ENCODE results near the gene ASPSCR1. TPM values are rescaled to one million over a fixed set of nuclear protein-coding genes. Genes with fewer than 3 reads are reported as not detected.

The ASPSCR1 gene
- total and polyA plus RNA-seq, 2 of the 8 experiments (the other 6 are each of a cell fraction or from before 2014, with no cell fraction given) = 33.3 to 43.7 TPM

DNA sequence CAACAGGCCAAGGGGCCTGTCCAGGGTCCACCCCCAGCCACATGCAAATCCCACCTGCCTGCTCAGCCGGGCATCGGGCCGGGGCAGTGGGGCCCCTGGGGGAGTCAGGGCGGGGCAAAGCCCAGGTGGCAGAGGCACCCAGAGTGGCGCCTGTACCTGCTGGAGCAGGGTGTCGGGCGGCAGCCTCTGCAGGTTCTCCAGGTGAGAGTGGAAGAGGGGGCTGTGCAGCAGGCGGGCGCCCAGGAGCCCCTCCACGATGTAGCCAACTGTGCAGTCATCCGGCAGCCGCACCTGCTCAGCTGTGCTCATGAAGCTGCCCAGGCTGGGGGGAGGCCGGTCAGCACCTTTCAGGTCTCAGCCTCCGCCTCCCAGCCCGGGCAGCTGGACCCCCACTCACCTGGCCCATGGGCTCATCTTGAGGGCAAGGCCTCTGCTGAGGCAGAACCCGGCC is 72.1 kb downstream of the ASPSCR1 start:
- no peak for FAIRE-seq
- Histone ChIP-seq H2BK15ac (ENCODE audit: low read length) (no peak overlapping the region), H4K91ac (replicated peaks; ENCODE audit: insufficient read length, low read length) (no peak overlapping the region), H3K79me2 (ENCODE audit: control insufficient read depth in 1 of 2, insufficient read depth in 2 of 2, low read length in 2 of 2) (peaks cover 0 to 12% of the 10 kb centered on the region in 2 experiments; a peak in 1 of 4 replicates), H2AK5ac (ENCODE audit: low read depth, low read length) (no peak overlapping the region), H3K27ac (ENCODE audit: low read depth, low read length) (no peak overlapping the region), H3K36me3 (ENCODE audit: control insufficient read depth in 2 of 4, insufficient read depth in 4 of 4, low read length in 3 of 4) (peaks cover 0 to 14% (median 4%) of the 10 kb centered on the region in 4 experiments; a peak in 4 of 8 replicates), H3K18ac (ENCODE audit: extremely low read depth, low read length) (no peak overlapping the region), H4K8ac (ENCODE audit: extremely low read depth, insufficient read depth, low read length) (no peak overlapping the region), H3K4me1 (replicated peaks in 1 of 4; ENCODE audit: control insufficient read depth in 3 of 4, insufficient read depth in 4 of 4, low read length in 3 of 4) (peaks cover 0 to 11% (median 6%) of the 10 kb centered on the region in 4 experiments; a peak in 5 of 7 replicates), H2BK20ac (ENCODE audit: low read length) (no peak overlapping the region), H3K9me3 (ENCODE audit: insufficient read depth in 2 of 2, low read depth in 1 of 2, low read length in 1 of 2) (no peaks in the 10 kb centered on the region), H3K9ac (replicated peaks in 1 of 4; ENCODE audit: extremely low read depth in 1 of 4, low read depth in 3 of 4, low read length in 3 of 4) (no peak overlapping the region), H4K20me1 (replicated peaks in 1 of 2; ENCODE audit: control insufficient read depth in 1 of 2, insufficient read depth in 2 of 2, low read length in 2 of 2) (peaks cover 4 to 7% of the 10 kb centered on the region in 2 experiments), H2BK120ac (replicated peaks; ENCODE audit: low read depth, low read length) (no peak overlapping the region), H3K56ac (replicated peaks; ENCODE audit: insufficient read length, low read depth, low read length) (no peak overlapping the region), H2AFZ (ENCODE audit: low read length) (no peak overlapping the region), H3K23ac (ENCODE audit: insufficient read length) (no peak overlapping the region), H3K23me2 (ENCODE audit: low read depth, low read length) (peaks cover 6% of the 10 kb centered on the region; the same call in 1 of the 2 replicates), H2BK12ac (ENCODE audit: low read depth, low read length) (no peak overlapping the region), H4K5ac (ENCODE audit: insufficient read length, low read depth, low read length) (no peak overlapping the region), H3K4ac (replicated peaks; ENCODE audit: insufficient read length, low read depth, low read length) (no peak overlapping the region), H3K14ac (ENCODE audit: insufficient read length) (no peak overlapping the region), H3K27me3 (replicated peaks in 1 of 4; ENCODE audit: control insufficient read depth in 3 of 4, extremely low read depth in 1 of 4, insufficient read depth in 3 of 4, low read length in 3 of 4) (no peaks in the 10 kb centered on the region; a peak in 1 of 7 replicates), H3K79me1 (ENCODE audit: low read depth, low read length) (peaks cover 6% of the 10 kb centered on the region; the same call in 1 of the 2 replicates), H3K4me3 (ENCODE audit: extremely low read depth in 1 of 4, insufficient read depth in 2 of 4, low read depth in 3 of 4, low read length in 4 of 4) (no peak overlapping the region), H3K4me2 (ENCODE audit: insufficient read depth in 1 of 2, low read depth in 2 of 2, low read length in 2 of 2) (no peak overlapping the region), H2BK5ac (ENCODE audit: low read depth, low read length) (no peak overlapping the region)
- ChIA-PET CTCF (ENCODE audit: partially characterized antibody) (interaction anchor here (1.1 to 1.7 kb wide), 5 partner anchors 8 to 25 kb away, joined by 3 to 6 read pairs (median 3); no protein-coding TSS in a partner anchor), POLR2A (ENCODE audit: partially characterized antibody) (interaction anchor here (1.0 to 13.2 kb wide), 6 partner anchors 8 to 347 kb away, joined by 3 to 161 read pairs (median 6); partner anchors contain the start of genes CENPX, DUS1L, LRRC45 and MRPL12)
- 92% methylated on average over 16 of the region's 16 CpGs; no CpG with 5 or more reads in 1 of the 2 experiments for WGBS, 2 experiments (ENCODE audit: extremely low coverage in 1 of 2, insufficient coverage in 1 of 2, insufficient read length in 1 of 2, insufficient replicate concordance in 2 of 2, low coverage in 1 of 2, low lambda C conversion rate in 2 of 2, missing lambda C conversion rate in 1 of 2)
- no peak for DNase-seq (ENCODE audit: low read depth in 1 of 2, low spot score in 2 of 2)
